NCI-H446 (cell line): ENCODE measurements around the gene HOXB4.

ENCODE experiments used
- DNase-seq, 2 experiments: peaks; one replicate each; lab custom pipeline; 2025; lab: John Stamatoyannopoulos, UW

Gene HOXB4

DNA sequence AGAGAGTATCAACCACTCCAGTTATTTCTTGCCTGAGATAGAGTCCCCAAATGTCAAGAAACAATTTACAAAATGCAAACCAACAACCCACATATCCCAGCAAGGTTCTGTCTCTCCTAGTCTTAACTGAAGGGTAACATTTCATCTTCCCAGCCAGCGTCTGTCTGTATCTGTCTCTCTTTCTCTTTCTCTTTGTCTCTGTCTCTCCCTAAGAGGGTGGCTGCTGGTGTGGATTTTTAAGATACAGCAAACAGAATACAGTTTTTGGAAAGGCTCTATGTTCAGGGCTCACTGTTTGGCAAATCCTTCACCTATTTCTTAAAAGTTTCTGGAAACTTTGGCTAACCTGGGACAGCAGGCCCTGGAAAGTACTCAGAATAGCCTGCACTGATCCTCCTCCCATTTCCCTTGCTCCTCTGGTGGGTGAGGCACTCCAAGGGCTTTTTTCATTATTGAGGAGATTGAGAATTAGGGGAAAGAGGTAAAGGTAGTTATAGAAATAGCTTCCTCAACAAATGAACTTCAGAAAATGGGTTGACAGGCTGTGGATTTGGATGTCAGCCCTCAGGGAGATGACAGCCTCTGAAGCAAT is 6.2 kb downstream of the HOXB4 start:
- DNase-seq, result no peak

GRCh38 chr17:48571024-48571818 is 6.9 kb downstream of the HOXB4 start:
- DNase-seq, result no peak

GRCh38 chr17:48570325-48571023 is 7.7 kb downstream of the HOXB4 start:
- DNase-seq, result no peak

- no peak for DNase-seq
These were observed 8.4 kb downstream of the HOXB4 start for GRCh38 chr17:48569674-48570324.

- no peak for DNase-seq
These were observed 8.9 kb downstream of the HOXB4 start for GRCh38 chr17:48569240-48569582.

- no peak for DNase-seq
These were observed 9.5 kb downstream of the HOXB4 start for GRCh38 chr17:48568499-48569239.

DNA sequence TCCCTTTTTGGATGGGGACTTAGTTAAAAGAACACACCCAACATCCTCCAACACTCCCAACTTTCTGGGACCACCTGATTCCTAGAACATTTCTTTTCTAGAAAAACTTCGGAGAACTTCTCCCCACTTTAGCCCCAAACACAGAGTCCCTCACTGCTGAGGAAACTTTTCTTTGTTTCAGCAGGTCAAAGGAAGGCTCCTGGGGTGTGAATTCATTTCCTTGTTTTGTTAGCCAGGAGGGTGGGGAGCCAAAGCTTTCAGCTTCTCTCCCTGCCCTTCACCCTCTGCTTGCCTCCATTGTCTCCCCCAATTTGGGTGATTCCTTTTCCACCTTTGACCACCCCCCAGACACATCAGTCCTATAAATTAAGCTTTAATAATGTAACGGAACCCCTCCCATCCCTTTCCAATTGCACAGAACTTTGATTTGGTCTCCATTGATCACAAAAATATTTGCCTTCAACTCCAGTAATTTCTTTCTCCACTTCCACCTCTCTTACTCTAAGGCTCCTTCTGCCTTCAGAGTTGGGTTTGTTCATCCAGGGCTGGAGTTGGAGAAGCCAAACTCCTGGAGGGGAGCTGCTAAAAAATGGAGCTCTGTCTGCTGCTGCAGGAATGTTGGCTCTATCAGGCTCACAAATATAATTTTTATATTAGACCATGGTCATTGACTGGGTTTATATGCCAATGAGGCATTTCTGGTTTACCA is 10.3 kb downstream of the HOXB4 start:
- no peak for DNase-seq

GRCh38 chr17:48567209-48567608 is 10.9 kb downstream of the HOXB4 start:
- DNase-seq, result no peak

DNA sequence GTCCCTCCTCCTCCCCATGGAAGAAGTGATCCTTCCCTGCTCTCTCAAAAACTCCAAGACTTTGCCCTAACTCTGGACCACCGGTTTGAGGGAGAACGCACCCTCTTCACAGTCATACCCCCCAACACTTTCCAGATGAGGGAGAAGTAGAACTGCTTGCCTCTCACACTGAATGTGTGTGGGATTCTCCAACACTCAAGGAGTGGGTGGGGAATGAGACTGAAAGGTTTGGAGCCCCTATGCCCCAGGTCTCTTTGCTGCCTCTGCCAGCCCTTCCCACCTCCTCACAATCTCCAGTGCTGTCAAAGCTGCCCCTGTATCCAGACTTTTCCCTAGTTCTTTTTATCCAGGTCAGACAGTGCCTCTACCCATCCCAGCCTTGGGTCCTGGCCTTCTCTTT is 11.4 kb downstream of the HOXB4 start:
- no peak for DNase-seq

DNA sequence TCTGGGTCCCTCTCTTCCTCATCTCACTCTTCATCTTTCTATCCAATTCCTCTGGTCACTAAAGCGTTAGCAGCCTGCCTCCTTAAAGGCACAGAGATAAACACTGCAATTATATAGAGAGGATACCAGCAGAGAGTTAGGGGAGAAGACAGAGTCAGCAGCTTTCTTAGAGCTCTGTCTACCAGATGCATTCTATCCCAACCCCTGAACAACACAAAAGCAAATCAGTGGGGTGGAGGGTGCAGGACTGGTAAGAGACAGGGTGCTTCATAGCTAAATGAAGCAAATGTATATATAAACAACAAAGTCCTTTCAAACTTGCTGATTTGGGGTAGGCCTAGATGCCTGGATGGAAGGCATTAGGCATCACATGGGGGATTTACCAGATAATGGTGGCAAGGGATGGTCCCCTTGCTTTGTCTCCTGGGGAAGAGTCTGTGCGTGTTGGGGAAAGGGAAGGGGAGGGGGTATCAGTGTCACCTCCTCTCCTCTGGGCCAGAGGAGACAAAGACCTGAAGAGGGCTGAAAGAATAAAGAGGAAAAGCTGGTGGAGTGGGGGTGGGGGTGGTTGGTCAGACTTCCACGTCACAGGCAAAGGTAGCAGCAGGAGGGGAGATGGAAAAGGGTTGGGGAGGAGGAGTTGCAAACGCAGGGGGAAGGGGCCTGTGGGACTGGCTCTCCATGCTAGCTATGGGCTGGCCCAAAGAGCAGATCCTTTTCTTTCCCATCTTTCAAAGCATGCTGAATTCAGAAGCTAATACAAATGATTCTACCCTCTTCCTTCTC is 12.0 kb downstream of the HOXB4 start:
- DNase-seq, result no peak

GRCh38 chr17:48565022-48565554 is 13.1 kb downstream of the HOXB4 start:
- DNase-seq, result no peak

- peak in 1 of 2 experiments; percentile 44 for DNase-seq
These were observed 13.7 kb downstream of the HOXB4 start for GRCh38 chr17:48564188-48565021.

DNA sequence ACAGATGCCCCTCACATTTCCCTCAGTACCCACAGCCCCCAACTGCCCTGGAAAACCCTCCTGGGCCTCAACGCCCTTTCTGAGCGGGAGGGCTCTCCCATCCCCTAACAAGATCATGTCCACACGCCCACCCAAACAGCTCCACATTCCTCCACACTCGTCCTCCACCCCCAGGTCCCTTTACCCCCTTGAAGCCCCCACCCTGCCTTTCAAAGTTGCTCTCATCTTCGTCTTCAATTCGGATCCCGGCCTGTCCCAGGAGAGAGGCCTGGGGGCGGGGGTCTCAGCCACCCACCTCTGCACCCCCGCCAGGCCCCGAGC is 14.3 kb downstream of the HOXB4 start:
- no peak for DNase-seq

DNA sequence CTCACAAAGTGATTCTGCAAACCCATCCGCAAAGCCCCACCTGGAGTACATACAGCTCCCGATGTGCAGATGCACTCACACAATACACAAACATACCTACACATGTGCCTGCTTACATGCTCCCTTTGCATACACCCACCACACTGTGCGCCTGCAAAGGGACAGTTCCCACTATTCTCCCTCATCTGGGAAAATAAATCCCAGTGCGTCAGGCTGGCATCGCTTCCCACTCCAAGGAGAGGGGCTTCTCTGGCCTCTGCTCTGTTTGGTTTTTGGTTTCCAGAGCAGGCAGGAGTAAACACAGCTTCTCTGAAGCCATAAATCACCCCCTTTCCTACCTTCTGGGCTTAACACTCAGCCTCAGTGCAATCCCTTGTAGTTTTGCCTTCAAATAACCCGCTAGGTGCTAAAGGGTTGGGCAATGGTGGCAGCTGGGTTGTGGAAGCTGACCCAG is 14.7 kb downstream of the HOXB4 start:
- no peak for DNase-seq

DNA sequence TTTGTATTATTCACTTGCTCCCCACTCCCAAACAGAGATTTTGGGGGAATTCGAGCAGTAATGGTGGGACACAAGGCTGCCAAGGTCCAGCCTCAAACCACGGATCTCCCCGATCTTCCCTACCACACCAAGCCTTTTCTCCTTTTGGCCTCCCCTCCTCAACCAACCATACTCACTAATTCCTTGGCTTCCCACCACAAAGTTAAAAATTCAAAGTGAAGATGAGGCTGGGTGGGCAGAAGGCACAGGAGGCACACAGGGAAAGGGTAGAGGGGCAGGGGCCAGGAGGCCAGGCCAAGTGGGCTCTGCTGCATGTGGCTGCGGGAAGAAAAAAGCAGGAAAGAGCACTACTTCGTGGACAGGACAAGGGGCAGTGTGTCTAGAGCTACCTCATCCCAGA is 15.2 kb downstream of the HOXB4 start:
- DNase-seq, result no peak

DNA sequence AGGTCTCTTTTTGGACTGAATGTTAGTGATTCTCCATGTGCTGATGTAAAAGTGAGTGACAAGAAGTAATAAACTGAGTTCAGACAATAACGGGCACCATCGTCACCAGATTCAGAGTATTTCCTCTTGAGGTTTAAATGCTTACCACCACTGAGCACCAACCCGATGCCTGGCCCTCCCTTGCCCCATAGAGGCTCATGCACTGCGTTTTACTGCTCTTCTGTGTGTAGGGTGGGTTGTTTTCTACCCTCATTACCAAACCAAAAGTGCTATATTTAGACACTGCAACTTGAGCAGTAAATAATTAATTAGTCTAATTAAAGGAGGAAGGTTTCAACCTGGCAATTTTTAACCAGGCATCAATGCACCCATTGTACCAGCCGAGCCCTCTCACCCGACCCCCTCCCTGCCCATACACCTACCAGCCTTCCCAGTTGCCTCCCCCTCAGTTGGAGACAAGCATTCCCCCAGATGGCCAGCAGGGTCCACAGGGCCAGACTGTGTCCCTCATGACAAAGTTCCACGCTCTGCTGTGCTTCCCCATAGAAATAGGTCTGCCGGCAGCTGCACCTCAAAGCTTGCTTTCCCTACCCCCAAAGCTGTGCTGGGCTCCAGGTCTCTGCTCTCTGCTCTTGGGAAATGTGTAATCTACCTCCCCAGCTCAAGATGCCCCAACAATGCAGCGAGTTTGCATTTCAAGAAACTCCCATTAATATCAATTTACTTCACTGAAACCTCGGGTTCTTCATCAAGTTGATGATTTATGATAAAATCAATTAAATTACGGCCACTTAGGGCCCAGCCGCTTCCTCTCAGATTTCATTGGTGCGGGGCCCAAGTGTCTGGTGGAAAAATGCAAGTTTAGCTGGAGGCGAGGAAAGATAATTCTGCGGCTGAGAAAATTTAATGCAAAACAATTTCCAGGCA is 16.0 kb downstream of the HOXB4 start:
- no peak for DNase-seq

GRCh38 chr17:48559840-48560817 is 18.0 kb downstream of the HOXB4 start:
- no peak for DNase-seq
